Muscle of leg (tissue), 11 donors: Measurements from ENCODE around the gene TAF3. TPM values are rescaled to one million over a fixed set of nuclear protein-coding genes. Genes with fewer than 3 reads are reported as not detected.

Experiments used
- DNase-seq: peaks from one replicate; pipeline ENCODE4 v3.0.0; 2013
- H3K27ac ChIP-seq: one replicate; pipeline ENCODE4 v1.5.1; 2013; ENCODE audit warnings: mild to moderate bottlenecking, low read length, control low read depth
- H3K27me3 ChIP-seq: one replicate; pipeline ENCODE4 v1.6.1; 2013; ENCODE audit warnings: low read length; ENCODE audit not compliant: control insufficient read depth, insufficient read depth
- H3K36me3 ChIP-seq: one replicate; pipeline ENCODE4 v1.6.1; 2013; ENCODE audit warnings: low read length; ENCODE audit not compliant: control insufficient read depth, insufficient read depth
- H3K4me1 ChIP-seq: one replicate; pipeline ENCODE4 v1.6.1; 2013; ENCODE audit warnings: low read length; ENCODE audit not compliant: control insufficient read depth, insufficient read depth
- H3K4me3 ChIP-seq: one replicate; pipeline ENCODE4 v1.5.1; 2013; ENCODE audit warnings: low read length, control low read depth
- H3K9me3 ChIP-seq: replicated peaks from 2 replicates; pipeline ENCODE4 v1.6.1; 2013; ENCODE audit warnings: low read depth, low read length; ENCODE audit not compliant: control insufficient read depth
- WGBS: methylation state at CpG from one replicate; pipeline ENCODE4 v1.1.5; 2013; ENCODE audit warnings: missing lambda C conversion rate; ENCODE audit not compliant: insufficient coverage; 5-methylcytosine and 5-hydroxymethylcytosine counted together
- polyA plus RNA-seq, 8 donors: library from polyadenylated mRNA; unstranded; fragments of 120-200 nt; gene quantifications; one replicate each; pipeline versions ENCODE4 v1.2.1 to v1.2.3, GENCODE V29; 2013; ENCODE audit warnings: inconsistent platforms in 1 of 8, low replicate concordance in 1 of 8; ENCODE audit not compliant: insufficient read length in 8 of 8, insufficient read depth in 1 of 8
- total RNA-seq: library from RNA; stranded (reverse); fragments of 120-200 nt; gene quantifications from one replicate; pipeline ENCODE4 v1.2.4, GENCODE V29; 2013

Gene TAF3
- total and polyA plus RNA-seq, 9 donors, result 2.0 to 7.4 (median 6.4) TPM

DNA sequence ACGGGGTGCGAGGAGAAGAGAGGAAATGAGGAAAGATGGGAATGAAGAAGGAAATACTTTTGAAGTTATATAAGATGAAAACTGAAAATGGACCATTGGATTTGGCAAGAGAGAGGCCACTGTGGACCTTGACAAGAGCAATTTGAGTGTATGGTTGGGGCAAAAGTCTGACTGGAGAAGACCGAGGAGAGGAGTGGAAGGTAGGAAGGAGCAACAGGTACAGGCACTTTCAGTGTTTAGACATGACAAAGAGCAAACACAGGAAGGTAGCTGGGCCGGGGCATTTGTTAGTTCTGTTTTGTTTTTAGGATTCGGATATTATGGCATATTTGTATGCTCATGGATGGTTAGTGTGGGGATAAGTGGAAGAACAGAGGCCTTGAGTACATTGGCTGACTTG, 99.4 kb downstream of the TAF3 start:
- Histone ChIP-seq H3K36me3 (no peaks in the 10 kb centered on the region), H3K27ac (no peak overlapping the region), H3K4me1 (no peaks in the 10 kb centered on the region), H3K9me3 (no peaks in the 10 kb centered on the region), H3K4me3 (no peak overlapping the region), H3K27me3 (no peaks in the 10 kb centered on the region)
- no peak for DNase-seq
- 96% methylated on average over 5 of the region's 5 CpGs for WGBS

- no peaks in the 10 kb centered on the region for H3K36me3 ChIP-seq
- no peaks in the 10 kb centered on the region for H3K9me3 ChIP-seq
- no peaks in the 10 kb centered on the region for H3K27me3 ChIP-seq
- no CpG with 5 or more reads among the region's 3 CpGs for WGBS
- DNase-seq, result no peak
- no peaks in the 10 kb centered on the region for H3K4me1 ChIP-seq
- H3K27ac ChIP-seq, result no peak overlapping the region
- H3K4me3 ChIP-seq, result no peak overlapping the region
Observed at GRCh38 chr10:7922707-7923106, 104.4 kb downstream of the TAF3 start.

DNA sequence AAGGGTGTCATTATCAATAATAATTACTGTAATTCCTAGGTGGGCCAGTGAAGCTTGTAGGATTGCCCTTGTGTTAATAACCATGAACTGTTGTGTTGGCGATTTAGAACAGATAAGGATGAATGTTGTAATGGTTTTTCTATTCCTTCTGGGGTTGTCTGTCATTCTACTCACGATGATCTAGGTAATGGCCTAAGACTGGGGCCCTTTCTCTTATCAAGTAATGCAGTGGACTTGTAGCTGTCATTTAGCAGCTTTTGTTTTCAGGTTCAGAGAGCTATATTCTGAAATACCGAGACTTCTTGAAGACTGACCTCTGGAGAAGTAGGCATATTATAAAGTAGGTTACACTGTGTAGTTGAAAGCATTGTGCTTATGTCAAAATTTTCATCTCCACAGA, 110.2 kb downstream of the TAF3 start:
- DNase-seq, result no peak
- Histone ChIP-seq H3K27ac (no peak overlapping the region), H3K36me3 (no peaks in the 10 kb centered on the region), H3K4me1 (no peaks in the 10 kb centered on the region), H3K4me3 (no peak overlapping the region), H3K9me3 (no peaks in the 10 kb centered on the region), H3K27me3 (no peaks in the 10 kb centered on the region)
- WGBS, result 100% methylated on average over 1 of the region's 3 CpGs

DNA sequence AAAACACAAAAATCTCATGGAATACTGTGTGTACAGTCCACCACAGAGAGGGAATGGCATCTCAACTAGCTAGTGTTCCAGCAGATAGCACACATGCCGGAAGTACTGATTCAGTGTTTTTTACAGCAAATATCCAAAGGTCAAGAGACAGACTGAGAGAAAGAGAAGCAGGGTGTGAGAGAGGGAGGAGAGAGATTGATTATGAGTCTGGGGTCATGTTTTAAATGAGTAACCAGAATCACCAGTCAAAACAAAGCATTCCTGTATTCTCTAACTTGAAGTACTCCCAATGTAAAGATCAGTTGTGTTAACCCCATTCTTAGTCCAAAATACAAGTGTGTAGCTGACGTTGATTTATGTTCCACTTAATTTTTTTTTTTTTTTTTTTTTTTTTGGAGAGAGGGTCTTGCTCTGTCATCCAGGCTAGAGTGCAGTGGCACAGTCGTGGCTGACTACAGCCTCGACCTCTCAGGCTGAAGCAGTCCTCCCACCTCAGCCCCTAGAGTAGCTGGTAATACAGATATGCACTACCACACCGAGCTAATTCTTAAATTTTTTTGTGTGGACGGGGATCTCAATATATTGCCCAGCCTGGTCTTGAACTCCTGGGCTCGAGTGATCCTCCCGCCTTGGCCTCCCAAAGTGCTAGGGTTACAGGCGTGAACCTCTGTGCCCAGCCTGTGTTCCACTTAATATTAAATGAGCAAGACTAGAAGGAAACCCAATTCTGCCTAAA, 114.2 kb downstream of the TAF3 start:
- no peaks in the 10 kb centered on the region for H3K36me3 ChIP-seq
- 79% methylated on average over 3 of the region's 9 CpGs for WGBS
- H3K27me3 ChIP-seq, result no peaks in the 10 kb centered on the region
- no peaks in the 10 kb centered on the region for H3K4me1 ChIP-seq
- no peak overlapping the region for H3K4me3 ChIP-seq
- H3K9me3 ChIP-seq, result no peaks in the 10 kb centered on the region
- DNase-seq, result no peak
- no peak overlapping the region for H3K27ac ChIP-seq

DNA sequence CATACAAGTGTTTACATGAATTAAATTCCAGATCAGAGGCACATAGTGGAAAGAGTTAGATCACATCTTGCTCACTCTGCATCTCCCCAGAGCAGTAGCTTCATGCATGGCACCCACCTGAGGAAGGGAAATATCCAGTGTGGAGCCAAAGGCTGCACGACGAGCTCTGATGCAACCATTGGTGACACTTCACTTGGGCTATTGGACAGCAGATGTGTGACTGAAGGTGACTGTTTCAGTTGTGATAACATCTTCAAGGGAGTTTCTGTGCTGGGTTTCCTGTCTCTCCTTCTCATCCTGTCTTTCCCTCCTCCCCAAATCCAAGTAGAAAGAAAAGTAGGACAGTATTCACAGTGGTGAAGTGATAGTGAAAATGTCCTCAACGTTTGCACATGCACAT, 115.0 kb downstream of the TAF3 start:
- H3K27me3 ChIP-seq, result no peaks in the 10 kb centered on the region
- no peak overlapping the region for H3K4me3 ChIP-seq
- no peaks in the 10 kb centered on the region for H3K36me3 ChIP-seq
- no peaks in the 10 kb centered on the region for H3K9me3 ChIP-seq
- H3K27ac ChIP-seq, result no peak overlapping the region
- DNase-seq, result no peak
- no CpG with 5 or more reads among the region's 3 CpGs for WGBS
- H3K4me1 ChIP-seq, result no peaks in the 10 kb centered on the region

DNA sequence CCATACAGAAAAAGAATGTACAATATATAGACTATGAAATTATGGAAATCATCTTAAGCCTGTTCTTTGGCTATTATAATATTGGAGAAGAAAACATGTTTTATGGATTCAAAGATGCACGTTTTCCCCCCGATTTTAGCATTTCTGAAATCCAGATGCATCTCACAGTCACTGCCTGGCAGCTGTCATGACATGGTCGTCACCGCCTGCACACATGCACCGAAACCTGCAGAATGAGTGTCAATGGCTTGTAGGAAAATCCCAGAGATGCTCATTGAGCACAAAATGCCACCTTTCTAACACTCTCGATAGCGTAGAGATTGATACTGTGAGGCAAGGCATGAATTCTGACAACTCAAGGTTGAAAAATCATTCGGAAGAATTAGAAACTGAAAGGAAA, 115.5 kb downstream of the TAF3 start:
- DNase-seq, result no peak
- H3K27me3 ChIP-seq, result no peaks in the 10 kb centered on the region
- no peaks in the 10 kb centered on the region for H3K4me1 ChIP-seq
- no peak overlapping the region for H3K27ac ChIP-seq
- H3K36me3 ChIP-seq, result no peaks in the 10 kb centered on the region
- 81% methylated on average over 3 of the region's 8 CpGs for WGBS
- no peaks in the 10 kb centered on the region for H3K9me3 ChIP-seq
- no peak overlapping the region for H3K4me3 ChIP-seq

DNA sequence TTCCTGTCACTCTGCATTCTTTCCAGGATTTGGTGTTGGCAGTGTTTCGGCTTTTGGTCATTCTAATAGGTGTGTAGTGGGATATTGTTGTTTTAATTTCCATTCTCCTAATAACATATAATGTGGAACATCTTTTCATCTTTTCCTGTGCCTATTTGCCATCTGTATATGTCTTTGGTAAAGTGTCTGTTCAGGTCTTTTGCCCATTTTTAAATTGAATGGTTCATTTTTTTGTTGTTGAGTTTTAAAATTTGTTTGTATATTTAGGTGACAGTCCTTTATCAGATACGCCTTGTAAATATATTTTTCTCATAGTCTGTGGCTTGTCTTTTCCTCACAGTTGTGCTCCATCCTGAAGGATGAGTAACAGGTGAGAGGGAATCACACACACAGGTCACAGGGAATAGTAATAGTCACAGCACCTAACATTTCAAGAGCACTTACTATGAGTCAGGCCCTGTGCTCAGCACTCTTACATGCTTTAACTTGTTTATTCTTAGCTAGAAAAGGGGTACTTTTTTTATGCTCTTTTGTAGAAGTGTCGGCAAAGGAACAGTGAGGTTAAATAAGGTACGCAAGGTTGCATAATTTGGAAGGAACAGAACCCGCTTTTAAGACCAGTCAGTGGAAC, 119.1 kb downstream of the TAF3 start:
- H3K27me3 ChIP-seq, result no peaks in the 10 kb centered on the region
- WGBS, result 100% methylated on average over 3 of the region's 5 CpGs
- H3K36me3 ChIP-seq, result no peaks in the 10 kb centered on the region
- no peak overlapping the region for H3K27ac ChIP-seq
- no peaks in the 10 kb centered on the region for H3K4me1 ChIP-seq
- no peak overlapping the region for H3K4me3 ChIP-seq
- peaks cover 5% of the 10 kb centered on the region for H3K9me3 ChIP-seq
- DNase-seq, result no peak

- H3K36me3 ChIP-seq, result no peaks in the 10 kb centered on the region
- no peaks in the 10 kb centered on the region for H3K27me3 ChIP-seq
- DNase-seq, result no peak
- peaks cover 5% of the 10 kb centered on the region for H3K9me3 ChIP-seq
- no peaks in the 10 kb centered on the region for H3K4me1 ChIP-seq
- WGBS, result 86% methylated on average over 5 of the region's 6 CpGs
- no peak overlapping the region for H3K27ac ChIP-seq
- H3K4me3 ChIP-seq, result no peak overlapping the region
Observed at GRCh38 chr10:7941576-7941975, 123.3 kb downstream of the TAF3 start.

- H3K27me3 ChIP-seq, result no peaks in the 10 kb centered on the region
- DNase-seq, result no peak
- peaks cover 5% of the 10 kb centered on the region for H3K9me3 ChIP-seq
- no peak overlapping the region for H3K4me3 ChIP-seq
- no peak overlapping the region for H3K27ac ChIP-seq
- WGBS, result 46% methylated on average over 3 of the region's 4 CpGs
- no peaks in the 10 kb centered on the region for H3K36me3 ChIP-seq
- no peaks in the 10 kb centered on the region for H3K4me1 ChIP-seq
Observed at GRCh38 chr10:7942316-7942715, 124.0 kb downstream of the TAF3 start.

DNA sequence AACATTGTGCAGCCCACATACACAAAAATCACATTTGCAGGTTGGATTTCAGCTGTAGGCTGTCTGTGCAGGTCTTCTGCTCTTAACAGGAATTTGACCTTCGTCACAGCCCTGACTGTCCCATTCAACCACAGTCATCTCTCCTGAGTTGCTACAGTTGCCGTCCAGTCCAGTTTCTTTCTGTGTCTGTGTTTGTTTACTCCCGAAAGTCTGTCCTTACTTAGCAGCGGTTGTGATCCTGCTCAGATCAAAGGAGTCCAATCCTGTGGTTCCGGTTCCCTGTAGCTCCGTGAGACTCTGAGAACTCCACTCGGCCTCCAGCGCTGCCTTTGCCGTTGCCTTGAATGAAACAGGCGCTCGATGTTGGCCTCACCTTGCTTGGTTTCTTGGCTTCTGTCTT, 124.6 kb downstream of the TAF3 start:
- WGBS, result 83% methylated on average over 11 of the region's 11 CpGs
- Histone ChIP-seq H3K36me3 (peaks cover 2% of the 10 kb centered on the region), H3K9me3 (peaks cover 5% of the 10 kb centered on the region), H3K4me3 (no peak overlapping the region), H3K27ac (no peak overlapping the region), H3K27me3 (no peaks in the 10 kb centered on the region), H3K4me1 (no peaks in the 10 kb centered on the region)
- no peak for DNase-seq

DNA sequence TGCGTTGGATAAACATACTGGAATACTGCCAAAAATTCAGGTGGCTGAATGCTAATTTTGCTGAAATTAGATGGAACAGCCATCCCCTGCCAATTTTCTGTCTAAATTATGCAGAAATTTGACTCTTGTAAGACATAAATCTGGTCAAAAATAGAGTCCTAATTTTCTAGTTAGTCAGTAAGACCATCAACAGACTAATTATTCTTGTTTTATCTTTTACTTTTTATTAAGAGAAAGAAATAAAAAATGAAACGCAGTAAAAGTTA, 125.8 kb downstream of the TAF3 start:
- Histone ChIP-seq H3K27me3 (no peaks in the 10 kb centered on the region), H3K4me1 (no peaks in the 10 kb centered on the region), H3K27ac (no peak overlapping the region), H3K36me3 (peaks cover 2% of the 10 kb centered on the region), H3K9me3 (peaks cover 4% of the 10 kb centered on the region), H3K4me3 (no peak overlapping the region)
- no CpG with 5 or more reads among the region's 2 CpGs for WGBS
- DNase-seq, result no peak
